NCI-H128 (cell line): Measurements from ENCODE around the gene PPP2R5E.
"Not testable (repeated sequence)": the region's sequence is repeated elsewhere in the genome, so short reads cannot be mapped to it uniquely, and the experiment has no call there.

Experiments used
- DNase-seq: peaks from one replicate; lab custom pipeline; 2025; ENCODE audit not compliant: unreplicated experiment; lab: John Stamatoyannopoulos, UW

The PPP2R5E gene

DNA sequence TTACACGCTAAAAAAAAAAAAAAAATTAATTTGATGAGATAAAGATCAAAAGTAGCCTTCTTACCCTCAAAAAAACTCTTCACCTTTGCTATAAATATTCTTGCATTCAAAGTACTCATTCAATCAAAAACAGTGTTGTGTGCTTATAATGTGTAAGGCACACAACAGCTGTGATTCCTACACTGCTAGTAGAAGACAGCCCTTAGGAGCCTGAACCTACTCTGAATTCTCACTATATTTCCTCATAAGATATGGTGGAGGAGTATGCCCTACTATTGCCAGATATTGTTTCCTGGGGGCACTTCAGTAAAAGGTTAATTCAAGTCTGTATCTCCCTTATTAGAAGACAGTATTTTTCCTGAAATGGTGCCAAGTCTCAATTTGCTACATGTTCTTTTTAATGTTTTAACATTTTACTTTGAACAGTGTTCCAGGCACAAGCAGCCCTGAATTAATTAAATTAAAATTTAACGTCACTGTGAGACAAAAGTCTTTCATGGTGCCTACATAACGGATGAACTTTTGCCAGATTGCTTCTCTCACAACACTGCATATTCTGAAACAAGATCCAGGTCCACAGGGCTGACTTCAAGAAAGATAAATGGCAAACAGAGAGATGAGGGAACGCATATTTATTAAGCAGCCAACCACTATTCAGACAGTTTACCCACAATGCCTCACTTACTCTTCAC, 19.3 kb downstream of the PPP2R5E start:
- no peak for DNase-seq

DNA sequence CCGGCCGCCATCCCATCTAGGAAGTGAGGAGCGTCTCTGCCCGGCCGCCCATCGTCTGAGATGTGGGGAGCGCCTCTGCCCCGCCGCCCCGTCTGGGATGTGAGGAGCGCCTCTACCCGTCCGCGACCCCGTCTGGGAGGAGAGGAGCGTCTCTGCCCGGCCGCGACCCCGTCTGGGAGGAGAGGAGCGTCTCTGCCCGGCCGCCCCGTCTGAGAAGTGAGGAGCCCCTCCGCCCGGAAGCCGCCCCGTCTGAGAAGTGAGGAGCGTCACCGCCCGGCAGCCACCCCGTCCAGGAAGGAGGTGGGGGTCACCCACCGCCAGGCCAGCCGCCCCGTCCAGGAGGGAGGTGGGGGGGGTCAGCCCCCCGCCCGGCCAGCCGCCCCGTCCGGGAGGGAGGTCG, 20.7 kb downstream of the PPP2R5E start:
- DNase-seq = not testable (repeated sequence)

DNA sequence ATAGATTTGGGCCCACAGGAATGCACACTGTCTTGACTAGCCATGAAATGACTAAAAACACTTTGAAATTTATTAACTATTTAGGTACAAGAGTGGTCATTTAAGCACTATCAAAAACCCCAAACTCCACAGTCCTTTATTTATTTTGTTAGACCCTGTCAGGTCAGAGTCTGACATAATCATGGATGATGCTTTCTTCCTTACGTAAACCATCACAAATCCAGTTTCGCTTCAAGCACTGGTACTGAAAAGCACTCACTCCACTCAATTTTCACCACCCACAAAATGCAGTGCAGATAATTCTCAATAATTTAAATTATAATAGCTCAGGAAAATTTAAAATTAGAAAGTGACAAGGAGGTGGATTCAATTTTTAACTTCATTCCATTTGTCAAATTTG, 25.8 kb downstream of the PPP2R5E start:
- DNase-seq = no peak

DNA sequence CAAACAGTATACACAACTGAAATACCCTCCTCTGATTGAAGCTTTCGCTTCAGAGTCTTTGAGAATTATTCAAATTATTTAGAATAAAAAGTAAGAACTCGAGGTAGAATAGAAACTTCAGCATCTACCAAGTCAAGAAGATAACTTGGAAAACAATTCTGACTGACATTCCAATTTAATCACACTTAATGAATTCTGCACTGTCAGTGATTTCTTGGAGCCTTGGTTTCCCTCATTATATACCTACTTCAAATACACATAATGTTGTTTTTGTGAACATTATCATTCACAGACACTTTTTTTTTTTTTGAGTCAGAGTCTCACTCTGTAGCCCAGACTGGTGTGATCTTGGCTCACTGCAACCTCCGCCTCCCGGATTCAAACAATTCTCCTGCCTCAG, 27.9 kb downstream of the PPP2R5E start:
- no peak for DNase-seq

DNA sequence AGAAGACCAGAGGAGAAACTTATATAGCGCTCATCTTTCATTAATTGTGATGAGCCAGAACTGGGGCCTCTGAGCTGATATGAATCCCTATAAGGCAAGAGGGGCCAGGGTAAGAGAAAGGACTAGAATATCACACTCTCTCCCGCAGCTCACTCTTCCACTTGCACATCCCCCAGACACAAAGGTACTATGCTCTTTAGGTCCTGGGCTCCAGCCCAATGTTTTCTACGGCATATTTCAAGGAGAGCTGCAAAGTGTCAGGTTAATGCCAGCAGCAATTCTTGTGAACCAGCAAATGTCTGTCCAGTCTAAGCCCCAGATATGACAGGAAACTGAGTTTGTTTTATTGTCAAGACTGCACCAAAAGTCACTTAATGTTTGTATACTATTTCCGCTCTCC, 29.4 kb downstream of the PPP2R5E start:
- DNase-seq = no peak

- no peak for DNase-seq
These were observed 30.3 kb downstream of the PPP2R5E start for GRCh38 chr14:63512861-63513260.

- no peak for DNase-seq
These were observed 32.6 kb downstream of the PPP2R5E start for GRCh38 chr14:63510538-63510937.

DNA sequence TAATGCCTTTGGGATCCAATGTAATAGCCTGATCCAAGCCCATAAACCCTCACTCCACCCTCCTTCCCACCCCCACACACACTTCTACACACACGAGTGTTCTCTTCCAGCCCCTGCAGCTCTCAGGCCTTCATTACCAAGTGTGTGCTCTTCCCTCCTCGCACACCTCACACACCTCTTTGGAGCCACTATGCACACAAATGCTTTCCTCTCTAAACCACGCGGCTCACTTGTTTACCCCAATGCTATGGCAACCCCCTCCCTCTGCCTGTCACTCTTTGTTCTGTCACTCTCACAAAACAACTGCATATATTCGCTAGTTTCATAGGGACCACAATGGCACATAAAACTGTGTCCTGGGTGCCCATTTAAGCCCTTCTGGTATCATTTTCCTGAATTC, 35.1 kb downstream of the PPP2R5E start:
- no peak for DNase-seq

DNA sequence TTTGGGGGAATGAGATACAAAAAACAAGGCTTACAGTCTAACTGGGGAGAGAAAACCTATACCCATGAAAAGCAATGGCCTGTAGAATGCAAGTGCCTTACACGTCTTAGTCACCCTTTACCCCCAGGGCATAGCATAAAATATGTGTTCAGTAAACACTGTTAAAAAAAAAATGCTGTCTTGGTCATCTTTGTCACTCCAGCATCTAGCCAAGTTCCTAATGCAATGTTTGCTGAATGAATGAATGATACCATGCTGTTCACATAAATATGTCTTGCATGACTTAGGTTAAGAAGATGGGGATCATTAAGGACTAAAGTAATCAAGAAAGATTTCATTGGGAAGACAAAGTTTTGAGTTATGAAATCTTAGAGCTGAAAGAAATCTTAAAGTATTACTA, 38.5 kb downstream of the PPP2R5E start:
- no peak for DNase-seq

DNA sequence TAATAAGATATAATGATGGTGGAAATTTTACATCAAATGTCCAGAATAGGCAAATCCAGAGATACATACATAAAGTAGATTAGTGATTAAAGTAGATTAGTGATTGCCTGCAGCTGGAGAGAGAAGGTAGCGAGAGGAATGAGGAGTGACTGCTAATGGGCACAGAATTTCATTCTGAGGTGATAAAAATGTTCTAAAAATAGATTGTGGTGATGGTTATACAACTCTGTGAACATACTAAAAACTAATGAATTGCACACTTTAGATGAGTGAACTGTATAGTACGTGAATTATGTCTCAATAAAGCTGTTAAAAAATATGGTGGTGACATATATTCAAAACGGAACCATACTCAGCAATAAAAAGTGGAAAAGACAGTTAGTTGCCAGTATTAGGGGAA, 41.7 kb downstream of the PPP2R5E start:
- no peak for DNase-seq

DNA sequence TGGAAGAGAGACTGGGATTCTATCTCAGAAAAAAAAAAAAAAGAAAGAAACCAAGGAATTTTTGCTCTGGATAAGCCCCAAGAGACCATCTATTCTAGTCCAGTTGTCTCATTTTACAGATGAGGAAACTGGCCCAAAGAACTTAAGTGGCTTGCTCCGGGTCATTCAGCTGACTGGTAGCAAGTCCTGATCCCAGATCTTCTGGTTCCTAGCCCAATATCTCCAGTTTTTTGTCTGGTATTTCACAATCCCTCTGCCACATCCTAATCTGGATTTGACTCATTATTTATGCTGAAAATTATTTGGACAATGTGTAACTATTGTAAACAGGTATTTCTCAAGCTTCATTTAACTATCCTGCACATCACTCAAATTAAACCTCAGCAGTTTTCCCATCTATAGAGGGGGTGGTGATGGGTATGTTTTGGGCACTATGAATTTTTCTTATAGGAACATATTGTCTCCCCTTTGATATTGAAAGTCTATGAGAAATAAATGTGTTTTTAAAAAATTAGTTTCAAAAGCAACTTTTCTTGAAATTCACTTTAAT, 43.4 kb downstream of the PPP2R5E start:
- no peak for DNase-seq

- no peak for DNase-seq
These were observed 46.3 kb downstream of the PPP2R5E start for GRCh38 chr14:63496837-63497400.

DNA sequence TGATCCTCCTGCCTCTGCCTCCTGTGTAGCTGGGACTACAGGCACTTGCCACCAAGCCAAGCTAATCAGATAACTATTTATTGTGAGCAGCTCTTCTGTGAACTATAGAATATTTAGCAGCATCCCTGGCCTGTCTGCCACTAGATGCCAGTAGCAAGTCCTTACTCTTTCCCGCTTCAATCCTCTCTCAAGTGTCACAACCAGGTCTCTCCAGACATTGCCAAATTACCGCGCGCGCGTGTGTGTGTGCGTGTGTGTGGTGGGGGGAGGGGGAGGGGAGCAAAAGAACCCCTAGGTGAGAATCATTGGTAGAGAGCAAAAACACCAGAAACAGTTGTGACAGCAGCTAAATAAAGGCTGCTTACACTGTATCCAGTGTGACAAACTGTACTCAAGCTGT, 49.9 kb downstream of the PPP2R5E start:
- DNase-seq = no peak

DNA sequence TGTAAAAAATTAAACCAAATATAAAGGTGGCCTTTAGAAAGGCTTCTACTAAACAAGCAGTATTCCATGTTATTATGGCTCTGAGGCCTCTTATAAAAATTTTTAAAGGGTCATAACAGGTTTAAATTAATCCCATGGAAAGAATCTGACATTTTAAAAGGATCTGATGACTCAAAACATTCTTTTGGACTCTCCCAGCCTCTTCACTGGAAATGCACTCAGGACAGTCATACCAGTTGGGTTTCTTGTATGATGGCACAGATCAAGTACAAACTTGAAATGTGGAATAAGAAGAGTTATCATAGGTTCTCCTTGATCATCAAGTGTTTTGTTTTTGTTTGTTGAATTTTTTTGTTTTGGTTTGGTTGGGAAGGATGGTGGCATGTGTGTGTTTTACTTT, 50.8 kb downstream of the PPP2R5E start:
- DNase-seq = no peak

GRCh38 chr14:63487724-63488123, 55.5 kb downstream of the PPP2R5E start:
- no peak for DNase-seq

DNA sequence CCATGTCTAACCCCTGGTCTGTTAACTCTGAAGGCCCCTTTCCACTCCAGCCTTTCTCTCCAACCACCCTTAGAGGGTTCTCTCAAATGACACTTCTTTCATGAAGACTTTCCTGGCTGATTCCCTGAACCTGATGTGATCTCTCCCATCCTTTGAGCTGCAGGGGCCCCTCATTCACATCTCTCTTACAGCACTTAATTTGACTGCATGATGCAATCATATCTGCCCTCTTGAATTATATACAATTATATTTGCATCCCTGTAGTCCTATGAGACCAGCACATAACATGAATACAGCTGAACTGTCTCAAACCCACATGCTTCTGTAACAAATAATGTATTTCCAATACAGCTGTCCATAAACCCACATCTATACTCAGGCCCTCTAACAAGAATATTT, 56.4 kb downstream of the PPP2R5E start:
- no peak for DNase-seq

GRCh38 chr14:63483315-63483714, 59.9 kb downstream of the PPP2R5E start:
- no peak for DNase-seq

- DNase-seq = no peak
These were observed 62.6 kb downstream of the PPP2R5E start for GRCh38 chr14:63480599-63480998.

DNA sequence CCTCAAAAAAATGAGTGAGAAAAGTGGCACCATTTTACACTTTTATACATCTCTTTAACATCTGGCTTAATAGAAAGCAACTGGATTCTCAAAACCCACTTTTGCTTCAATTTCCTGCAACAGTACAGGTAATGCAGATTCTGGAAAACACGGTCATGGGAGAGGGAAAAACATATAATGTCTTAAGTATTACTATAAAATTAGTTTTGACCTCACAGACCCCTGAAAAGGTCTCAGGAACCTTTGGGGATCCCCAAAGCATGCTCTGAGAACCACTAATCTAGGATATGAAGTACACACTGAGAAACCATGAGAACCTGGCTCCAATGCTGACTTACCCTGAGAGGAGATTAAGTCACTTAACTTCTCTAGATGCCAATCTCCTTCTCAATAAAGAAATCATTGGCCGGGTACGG, 64.7 kb downstream of the PPP2R5E start:
- DNase-seq = no peak

GRCh38 chr14:63478010-63478409, 65.2 kb downstream of the PPP2R5E start:
- DNase-seq = no peak

- no peak for DNase-seq
These were observed 65.6 kb downstream of the PPP2R5E start for GRCh38 chr14:63477556-63477955.

DNA sequence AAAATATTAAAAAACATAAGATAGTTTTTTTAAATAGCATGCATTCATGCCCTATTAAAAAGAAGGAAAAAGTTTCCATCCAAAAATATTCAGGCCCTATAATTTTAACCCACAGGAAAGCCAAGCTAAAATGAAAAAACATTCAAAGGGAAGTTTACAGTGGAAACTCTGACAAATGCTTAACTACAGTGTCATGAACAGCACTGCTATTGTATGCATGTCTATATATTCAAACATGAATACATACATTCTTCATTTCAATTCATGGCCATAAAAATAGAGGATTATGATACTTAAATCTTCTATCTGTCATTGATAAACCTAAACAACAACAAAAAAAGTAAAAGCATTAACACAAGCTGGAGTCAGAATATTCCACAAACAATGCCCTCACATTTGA, 67.4 kb downstream of the PPP2R5E start:
- DNase-seq = no peak

- no peak for DNase-seq
These were observed 68.3 kb downstream of the PPP2R5E start for GRCh38 chr14:63474844-63475243.
